Stimulated activated CD4-positive, alpha-beta T cell treated with anti-CD3 and anti-CD28 coated beads, Interleukin-1b, Interleukin-23, amount 100 ng/mL, for 4 hours (primary cell): ENCODE data around the gene KRT13.

Experiments used
- DNase-seq, 2 donors: peaks; one replicate each; pipeline ENCODE4 v3.0.0-alpha.2; 2020; ENCODE audit warnings: low read depth in 2 of 2

KRT13 gene

DNA sequence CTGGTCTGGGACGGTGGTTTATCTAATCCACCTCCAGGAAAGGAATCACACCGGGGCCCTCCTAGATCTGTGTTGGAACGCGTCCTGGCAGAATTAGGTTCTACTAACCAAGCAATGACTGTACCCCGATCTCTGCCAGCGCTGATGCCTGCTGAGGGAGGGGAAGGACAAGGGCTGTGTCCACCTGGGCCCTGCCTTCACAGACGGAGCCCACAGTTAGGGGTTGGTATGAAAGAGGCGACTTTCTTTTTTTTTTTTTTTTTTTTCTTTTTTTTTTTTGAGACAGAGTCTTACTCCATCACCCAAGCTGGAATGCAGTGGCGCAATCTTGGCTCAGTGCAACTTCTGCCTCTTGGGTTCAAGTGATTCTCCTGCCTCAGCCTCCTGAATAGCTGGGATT is 32.6 kb upstream of the KRT13 start:
- DNase-seq: no peak

DNA sequence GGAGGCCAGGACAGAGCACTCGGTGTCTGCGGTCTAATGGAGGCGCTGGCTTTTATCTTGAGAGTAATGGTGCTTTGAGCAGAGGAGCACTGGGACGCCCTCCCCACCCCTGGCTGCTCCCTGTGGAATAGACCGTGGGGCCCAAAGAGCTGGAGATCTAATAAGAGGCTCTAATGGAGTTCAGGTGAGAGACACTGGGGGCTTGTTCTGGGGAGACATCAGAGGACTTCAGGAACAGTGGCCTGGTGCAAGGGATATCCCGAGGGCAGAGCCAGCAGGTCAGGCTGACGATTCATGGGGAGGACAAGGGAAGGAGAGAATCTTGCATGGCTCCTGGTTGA is 32.2 kb upstream of the KRT13 start:
- DNase-seq: no peak

DNA sequence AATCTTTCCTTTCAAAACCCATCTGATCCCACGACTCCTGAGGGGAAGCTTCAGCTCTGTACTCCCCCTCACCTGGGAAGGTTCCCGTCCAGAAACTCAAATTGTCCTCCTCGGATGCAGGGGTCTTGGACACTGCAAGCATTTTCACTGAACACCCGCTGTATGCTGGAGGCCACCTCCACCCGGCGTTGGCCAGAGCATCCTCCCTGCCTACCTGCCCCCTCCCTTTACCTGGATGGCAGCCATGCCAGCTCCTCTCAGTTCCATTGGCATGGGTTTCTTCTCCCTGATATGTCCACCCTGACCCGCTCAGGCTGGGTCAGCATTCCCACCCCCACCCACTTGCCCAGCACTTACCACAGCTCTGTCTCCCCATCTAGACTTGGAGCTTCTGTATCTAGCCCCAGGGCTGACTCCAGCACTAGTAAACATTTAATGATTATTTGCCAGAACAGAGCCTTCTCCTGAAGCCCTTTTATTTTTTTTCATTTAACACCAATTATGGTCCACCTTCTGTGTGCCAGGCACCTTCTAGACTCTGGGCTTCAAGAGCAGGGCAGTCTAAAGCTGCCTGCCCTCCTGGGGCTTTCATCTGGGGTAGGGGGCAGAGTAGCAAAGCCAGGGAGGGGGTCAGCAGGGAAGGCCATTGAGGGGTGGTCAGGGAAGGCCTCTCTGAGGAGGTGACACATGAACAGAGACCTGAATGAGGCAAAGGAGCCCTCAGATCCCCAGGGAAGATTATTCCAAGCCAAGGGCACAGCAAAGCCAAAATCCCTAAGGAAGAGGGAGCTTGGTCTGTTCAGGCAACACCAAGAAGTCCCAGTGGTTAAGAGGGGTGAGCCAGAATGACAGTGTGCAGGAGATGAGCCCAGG is 31.6 kb upstream of the KRT13 start:
- DNase-seq: no peak

DNA sequence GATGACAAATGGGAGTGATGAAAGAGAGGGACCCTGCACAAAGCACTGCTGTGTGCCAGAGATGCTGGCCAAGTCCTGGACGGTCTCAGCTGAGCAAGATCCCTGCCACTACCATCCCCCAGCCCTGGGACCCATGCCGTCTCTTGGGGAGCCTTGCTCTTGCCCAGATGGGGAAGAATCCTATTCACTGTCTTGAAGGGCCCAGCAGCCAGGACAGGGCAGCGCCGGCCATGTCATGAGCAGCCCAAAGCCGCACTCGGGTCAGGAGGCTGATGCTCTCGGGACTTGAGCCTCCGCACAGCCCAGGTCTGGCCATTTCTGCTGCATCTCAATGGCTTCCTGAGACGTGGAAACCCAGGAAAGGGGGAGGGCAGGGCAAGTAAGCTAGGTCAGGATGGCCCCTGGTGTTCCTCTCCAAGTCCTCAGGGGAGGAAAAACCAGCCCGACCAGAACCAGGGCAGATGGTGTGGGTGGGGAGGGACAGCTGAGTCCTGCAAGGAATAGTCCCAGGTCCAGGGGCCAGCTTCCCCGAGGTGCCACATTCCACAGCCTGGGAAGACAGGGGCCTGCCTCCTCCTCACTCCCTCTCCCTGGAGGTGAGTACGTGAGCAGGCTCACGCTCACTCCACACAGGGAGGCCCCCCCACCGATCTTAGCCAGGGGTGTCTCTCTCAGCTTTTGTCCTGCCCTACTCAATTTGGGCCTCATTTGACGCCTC is 30.5 kb upstream of the KRT13 start:
- no peak for DNase-seq

DNA sequence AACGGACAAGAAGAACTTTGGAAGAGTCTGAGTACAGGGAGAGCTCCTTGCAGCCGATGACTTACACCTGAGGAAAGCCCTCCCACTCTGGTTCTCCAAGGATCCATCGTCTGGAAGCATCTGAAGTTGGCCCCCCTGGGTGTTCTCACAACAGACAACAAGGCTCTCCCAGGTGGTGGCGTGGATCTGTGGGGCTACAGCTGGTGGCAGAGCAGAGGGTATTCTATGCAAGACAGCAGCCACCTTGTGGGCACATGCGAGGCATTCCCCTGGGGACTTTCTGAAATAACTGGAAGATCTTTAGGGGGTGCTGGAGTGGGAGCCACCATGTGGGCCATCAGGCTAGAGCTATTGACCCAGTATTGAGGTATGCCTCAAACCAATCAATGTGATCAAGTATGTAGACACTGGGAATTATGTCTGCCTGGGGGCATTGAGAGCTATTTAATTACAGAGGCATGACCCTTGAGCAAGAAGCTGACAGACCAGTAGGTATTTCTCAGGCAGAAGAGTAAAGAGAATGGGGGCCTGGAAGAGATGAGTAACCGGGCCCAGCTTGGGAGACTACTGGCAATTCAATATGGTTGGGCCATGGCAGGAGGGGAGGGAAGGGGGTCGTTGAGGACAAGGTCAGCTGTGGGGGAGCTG is 29.6 kb upstream of the KRT13 start:
- DNase-seq: no peak

DNA sequence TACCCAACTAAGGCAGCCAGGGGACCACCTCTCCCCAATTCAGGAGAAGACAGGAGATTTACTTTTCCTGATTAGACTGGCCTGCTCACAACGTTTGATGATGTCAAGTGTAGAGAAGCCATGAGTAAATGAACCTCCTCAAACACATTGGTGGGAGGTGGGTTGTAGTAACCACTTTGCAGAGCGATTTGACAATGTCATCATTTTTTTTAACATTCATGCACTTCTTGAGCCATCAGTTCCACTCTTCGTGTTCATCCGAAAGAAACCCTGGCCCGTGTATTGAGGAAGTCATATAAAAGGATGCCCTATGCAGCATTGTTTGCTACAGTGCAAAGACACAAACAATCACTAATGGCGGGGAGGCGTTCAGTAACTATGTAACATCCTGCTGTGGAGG is 28.2 kb upstream of the KRT13 start:
- DNase-seq: no peak

DNA sequence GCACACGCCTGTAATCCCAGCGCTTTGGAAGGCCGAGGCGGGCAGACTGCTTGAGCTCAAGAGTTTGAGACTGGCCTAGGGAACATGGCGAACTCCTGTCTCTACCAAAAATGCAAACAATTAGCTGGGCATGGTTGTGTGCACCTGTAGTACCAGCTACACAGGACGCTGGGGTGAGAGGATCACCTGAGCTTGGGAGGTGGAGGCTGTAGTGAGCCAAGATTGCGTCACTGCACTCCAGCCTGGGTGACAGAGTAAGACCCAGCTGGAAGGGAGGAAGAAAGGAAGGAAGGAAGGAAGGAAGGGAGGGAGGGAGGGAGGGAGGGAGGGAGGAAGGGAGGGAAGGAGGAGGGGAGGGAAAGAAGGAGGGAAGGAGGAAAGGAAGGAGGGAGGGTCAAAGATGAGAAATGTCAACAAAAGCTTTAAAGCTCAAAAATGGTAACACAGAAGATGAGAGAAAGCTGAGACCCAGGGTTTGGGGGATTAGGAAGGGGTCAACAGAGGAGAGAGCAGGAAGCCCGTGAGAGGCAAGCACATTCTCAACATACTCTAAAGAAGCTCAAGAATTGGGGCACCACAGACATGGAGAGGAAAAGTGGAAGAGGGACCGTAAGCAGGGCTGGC is 27.6 kb upstream of the KRT13 start:
- DNase-seq: no peak

DNA sequence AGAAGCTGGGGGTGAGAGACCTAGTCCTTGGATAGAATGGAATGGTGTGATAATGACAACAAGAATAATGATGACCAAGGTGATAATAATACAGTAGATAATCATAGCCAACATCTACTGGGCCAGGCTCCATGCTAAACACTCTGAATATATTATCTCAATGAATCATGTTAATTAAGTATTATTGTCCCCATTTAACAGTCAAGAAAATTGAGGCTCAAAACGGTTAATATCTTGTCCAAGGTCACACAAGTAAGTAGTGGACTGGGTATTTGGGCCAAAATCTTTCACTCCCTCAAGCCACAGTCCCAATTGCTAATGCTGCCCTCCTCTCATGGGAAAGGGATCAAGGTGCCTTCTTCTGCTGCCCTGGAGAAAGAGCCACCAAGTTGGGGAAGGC is 26.6 kb upstream of the KRT13 start:
- no peak for DNase-seq

DNA sequence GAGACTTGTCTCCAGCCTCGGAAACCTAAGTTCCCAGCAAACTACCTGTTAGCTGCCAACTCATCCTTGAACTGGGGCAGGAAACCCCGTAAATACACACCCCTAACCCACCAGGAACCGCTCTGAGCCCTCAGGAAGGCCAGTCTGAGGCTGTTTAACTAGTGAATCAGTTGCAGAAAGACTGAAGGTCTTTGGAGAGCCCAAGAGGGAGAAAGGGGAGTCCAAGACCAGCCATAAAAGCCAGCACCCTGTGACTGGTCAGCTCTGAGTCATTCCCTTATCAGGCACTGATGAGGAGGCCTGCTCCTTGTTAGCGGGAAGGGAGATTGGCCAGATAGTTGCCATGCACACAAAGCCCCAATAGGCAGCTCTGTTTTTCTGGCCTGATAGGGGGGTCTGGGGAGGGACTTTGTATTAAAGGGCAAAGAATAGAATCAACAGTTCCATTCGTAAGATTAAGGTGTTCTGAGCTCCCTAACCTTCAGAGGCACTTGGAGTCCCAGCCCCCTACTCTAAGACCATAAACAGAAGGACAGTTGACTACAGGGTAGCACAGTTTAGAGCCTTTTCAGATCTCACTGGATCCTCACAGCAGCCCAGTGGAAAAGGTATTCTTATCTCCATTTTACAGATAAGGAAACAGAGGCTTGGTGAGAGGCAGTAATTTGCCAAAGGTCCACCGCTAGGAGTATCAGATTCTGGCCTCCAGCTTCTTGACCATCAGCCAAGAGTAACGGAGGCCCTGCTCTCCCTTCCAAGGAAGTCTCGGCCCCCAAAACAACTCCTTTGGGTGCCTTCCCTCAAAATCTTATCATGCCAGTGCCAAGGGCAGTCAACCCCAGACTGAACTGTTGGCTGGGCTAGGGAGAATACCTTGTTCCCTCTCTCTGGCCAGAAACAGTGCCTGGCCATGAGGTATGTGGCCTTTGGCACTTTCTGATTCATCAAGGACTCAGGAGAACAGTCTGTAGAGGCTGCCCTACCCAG is 24.9 kb upstream of the KRT13 start:
- no peak for DNase-seq

DNA sequence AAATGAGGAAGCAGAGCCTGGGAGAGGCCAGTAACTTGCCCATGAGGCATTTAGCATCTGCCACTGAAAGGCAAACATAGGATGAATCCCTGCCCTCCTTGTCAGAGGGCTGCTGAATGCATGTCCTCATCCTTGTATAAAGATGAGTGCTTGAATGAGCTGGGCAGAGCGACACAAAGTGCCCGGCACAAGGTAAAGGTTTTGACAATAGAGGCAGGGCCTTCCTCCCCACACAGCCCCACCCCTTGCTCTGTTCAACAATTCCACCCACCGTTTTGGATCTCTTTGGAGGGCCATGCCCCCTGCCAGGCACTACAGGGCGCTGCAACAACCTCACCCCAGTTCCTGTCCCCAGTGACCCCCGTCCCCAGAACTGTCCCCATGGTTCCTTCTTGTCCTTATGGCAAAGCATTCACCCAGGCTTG is 24.1 kb upstream of the KRT13 start:
- DNase-seq: no peak

DNA sequence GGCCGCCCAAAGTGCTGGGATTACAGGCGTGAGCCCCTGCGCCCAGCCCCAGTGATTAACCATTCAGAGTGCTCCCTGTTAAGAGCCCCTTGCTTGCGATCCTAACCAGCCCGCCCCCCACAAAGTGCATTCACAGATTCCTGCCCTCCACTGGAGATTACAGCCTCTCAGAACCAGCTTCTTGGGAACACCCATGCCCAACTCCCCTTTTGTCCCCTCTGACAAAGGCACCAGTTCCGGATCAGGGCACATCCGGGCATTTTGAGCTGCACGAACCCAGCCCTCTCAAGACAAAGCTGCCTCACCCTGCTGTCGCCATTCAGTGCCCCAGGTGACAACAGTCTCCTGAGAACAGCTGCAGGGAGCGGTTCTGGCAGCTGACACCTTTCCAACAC is 23.5 kb upstream of the KRT13 start:
- no peak for DNase-seq

DNA sequence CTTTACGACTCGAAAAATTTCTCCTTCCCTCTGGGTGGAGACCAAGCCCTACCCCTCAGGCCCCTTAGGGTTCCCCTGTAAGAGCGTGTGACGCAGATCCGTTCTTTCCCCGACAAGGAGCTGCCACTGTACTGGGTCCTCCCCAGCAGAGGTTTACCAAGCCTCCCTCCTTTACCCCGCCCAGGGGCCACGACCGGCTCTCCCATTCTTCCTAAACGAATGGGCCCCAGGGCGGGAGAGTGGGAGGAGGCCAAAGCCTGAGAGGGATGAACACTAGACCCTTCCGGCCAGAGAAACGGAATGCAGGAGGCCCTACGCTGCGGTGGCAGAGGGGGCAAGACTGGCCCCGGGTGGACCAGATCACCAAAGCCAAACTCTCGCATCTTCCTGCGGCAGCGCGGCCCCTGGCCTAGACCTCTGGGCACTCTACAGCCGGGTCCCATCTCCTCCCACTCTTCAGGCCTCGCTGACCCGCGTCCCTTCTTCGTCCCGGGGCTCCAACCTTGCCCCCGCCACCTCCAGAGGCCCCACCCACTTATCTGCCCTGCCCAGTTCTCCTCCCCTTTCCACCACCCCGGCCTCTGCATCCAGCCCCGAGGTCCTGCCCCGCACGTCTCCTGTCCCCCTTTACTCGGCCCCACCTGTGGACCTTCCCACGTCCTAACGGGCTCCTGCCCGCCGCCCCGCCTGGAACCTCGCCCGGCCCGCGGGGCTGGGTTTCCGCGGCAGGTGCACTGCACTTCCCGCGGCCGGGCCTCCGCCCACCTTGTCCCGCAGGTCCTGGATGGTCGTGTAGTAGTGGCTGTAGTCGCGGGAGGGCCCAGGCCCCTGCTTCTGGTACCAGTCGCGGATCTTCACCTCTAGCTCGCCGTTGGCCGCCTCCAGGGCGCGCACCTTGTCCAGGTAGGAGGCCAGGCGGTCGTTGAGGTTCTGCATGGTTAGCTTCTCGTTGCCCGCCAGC is 21.9 kb upstream of the KRT13 start:
- no peak for DNase-seq

DNA sequence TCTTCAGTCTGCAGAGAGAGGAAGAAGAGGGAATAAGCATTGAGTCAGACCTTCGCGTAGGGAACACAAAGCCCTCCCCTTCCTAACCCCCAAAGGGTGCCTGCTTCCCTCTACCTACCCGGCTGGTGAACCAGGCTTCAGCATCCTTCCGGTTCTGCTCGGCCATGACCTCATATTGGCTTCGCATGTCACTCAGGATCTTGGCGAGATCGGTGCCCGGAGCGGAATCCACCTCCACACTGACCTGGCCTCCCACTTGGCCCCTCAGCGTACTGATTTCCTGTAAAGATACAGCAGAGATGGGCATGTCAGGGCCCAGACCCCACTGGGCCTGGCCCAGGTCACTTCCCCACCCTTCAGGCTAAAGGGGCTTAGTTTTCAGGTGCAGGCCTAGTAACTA is 18.8 kb upstream of the KRT13 start:
- DNase-seq: no peak

DNA sequence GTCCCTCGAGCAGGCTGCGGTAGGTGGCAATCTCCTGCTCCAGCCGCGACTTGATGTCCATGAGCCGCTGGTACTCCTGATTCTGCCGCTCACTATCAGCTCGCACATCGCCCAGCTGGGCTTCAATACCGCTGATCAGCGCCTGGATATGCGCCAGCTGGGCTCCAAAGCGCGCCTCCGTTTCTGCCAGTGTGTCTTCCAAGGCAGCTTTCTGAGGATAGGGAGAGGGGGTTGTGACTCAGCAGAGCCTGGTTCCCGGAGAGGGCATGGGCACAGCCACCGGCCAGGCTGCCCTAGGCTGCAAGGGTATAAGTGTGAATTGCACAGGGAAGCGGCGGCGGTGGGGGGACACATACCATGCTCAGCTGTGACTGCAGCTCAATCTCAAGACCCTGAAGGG is 18.4 kb upstream of the KRT13 start:
- DNase-seq: no peak

DNA sequence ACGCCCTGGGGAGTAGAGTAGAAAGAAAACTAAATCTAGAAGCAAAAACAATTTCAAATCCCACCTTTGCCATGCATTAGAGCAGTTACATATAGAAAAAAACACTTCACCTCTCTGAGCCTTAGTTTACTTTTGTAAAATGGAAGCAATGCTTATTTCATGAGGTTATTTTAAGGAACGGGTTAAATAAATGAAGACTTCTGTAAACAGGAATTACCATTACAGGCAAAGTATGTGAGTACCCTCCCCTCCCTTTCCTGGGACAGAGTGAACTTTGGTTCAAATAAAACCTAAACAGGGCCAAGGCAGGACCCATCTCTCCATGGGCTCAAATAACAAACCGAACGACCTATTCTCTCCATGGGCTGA is 17.8 kb upstream of the KRT13 start:
- no peak for DNase-seq

DNA sequence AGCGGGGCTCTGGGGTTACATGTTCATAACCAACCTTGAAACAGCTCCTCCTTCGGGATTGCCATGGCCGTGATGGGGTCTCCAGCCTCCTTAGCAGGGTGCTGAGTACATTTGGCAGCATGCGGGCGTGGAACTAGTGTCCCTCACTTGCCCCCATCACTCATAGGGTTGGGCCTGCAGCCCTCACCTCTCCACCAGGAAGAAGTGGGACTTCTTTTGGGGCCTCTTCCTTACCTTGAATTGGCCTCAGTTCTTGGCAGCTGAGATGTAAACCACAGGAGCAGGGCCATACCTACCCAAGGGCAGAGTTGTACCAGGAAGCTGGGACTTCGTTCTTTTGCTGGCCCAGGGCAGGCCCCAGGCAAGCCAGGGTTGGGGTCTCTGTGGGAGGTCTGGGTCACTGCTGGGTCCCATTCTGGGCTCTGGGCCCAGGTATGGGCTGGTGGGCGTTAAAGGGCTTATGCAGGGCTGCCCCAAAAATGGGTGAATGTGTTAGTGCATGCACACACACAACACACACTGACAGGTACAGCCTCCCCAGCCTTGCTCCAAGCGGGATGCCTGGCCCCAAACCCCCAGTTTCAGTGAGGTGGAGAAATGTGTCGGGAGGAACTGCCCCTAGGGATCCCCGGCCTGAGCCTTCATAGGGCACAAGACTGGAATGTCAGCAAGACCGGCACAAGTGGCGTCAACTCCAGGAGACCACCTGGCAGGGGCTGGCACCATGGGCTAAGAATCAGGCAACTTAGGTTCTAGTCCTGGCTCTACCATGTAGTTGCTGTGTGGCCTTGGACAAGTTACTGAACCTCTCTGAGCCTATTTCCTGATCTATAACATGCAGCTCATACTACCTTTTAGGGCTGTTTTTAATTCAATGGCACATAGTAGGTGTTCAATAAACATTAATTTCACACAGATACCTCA is 17.2 kb upstream of the KRT13 start:
- DNase-seq: no peak

DNA sequence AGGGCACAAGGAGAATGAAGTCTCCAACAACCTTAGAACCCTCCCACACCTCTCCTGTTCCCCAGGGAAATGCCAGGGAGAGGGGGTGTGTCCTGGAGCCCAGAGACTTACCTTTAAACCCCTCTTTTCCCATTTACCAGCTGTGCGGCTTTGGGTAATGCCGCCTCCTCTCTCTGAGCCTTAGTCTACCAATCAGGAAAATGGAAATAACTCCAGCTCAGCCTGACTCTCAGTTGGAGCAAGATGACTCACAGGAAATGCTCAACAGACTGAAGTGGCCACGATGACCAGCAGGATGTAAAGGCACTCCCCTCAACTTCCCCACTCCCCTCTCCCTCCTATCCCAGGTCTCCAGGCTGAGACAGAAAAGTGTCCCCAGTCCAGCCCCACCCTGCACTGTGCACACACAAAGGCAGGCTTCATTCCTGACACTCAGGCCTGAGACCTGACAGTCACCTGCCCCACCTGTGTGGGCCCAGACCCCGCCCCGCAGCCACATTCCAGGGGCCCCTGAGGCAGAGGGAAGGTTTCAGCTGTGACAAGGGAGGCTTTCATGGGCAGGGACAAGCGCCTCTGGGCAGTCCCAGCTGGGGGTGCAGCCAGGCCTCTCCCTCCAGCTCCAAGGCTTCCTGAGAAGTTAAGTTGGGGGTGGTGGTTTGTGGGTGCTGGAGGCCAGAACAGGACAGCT is 16.3 kb upstream of the KRT13 start:
- no peak for DNase-seq

DNA sequence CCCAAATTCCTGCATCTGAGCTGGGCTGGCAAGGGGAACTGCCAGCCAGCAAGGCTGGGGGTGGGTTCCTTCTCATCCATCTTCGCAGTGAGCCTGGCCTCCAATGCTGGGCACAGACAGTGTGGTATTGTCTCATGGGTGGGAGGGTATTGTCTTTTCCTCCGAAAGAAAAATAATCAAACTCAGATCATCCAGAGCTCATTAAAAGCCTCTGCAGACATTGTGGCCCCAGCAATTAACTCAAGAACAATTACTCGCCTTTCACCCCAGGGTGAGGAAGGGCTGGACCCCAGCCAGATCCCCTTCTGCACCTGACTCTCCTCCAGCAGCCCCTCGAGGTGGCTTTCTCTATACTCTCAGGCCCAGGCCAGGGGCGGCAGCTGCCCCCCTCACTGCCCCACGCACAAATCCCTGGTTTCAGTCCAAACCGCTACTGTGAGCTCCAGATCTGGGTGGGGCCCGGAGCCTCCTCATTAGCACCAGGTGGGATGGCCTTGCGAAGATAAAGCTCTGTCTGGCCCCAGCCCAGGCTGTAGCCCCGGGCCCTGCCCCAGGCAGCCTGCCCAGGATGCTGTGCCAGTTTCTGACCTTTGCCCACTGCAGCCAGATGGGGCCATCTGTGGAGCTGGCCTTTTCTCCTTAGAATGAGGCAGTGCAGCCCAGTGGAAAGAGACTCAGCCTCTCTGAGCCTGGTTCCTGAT is 15.6 kb upstream of the KRT13 start:
- no peak for DNase-seq
